LNCAP (cell line): ENCODE data around the gene JPH4.

Experiments
- CTCF ChIP-seq: fragments of 450-650 bp; IDR thresholded peaks from 2 replicates; pipeline ENCODE4 v1.5.1; 2017; ENCODE audit warnings: mild to moderate bottlenecking

Gene JPH4

GRCh38 chr14:23548351-23549318 is 30.0 kb downstream of the JPH4 start:
- TF ChIP-seq CTCF = no peak

- no peak for TF ChIP-seq CTCF
These were observed 30.7 kb downstream of the JPH4 start for GRCh38 chr14:23547924-23548323.

GRCh38 chr14:23546450-23547035 is 32.0 kb downstream of the JPH4 start:
- TF ChIP-seq CTCF = no peak

- TF ChIP-seq CTCF = no peak
These were observed 32.7 kb downstream of the JPH4 start for GRCh38 chr14:23545740-23546365.

GRCh38 chr14:23544511-23545447 is 33.8 kb downstream of the JPH4 start:
- no peak for TF ChIP-seq CTCF

- no peak for TF ChIP-seq CTCF
These were observed 35.2 kb downstream of the JPH4 start for GRCh38 chr14:23543403-23543802.

GRCh38 chr14:23542261-23542660 is 36.3 kb downstream of the JPH4 start:
- TF ChIP-seq CTCF = no peak
